K562 (cell line): ENCODE data around the gene PCCA. TPM values are rescaled to one million over a fixed set of nuclear protein-coding genes. Genes with fewer than 3 reads are reported as not detected.

Experiments used
- ATAC-seq: fragments of 200-7000 bp; cut with Tn5 transposase; 3 replicates; pipeline ENCODE4 v1.9.1; 2020; ENCODE audit warnings: moderate library complexity
- BruUV-seq: library from RNA; stranded (reverse); fragments of 400-500 nt; replicated peaks from 2 replicates; lab custom pipeline; 2021; lab: Mats Ljungman, UMichigan
- CTCF ChIA-PET: fragments of 300-600 bp; formaldehyde crosslinking; extraction: SDS; loops from one replicate; lab custom pipeline; 2021; ENCODE audit warnings: low intra/inter-chr PET ratio; lab: Yijun Ruan, JAX
- POLR2A ChIA-PET: fragments of 300-600, 350-650 bp; sonication (Branson Sonifier 250); formaldehyde crosslinking; extraction: SDS; loops from one replicate; lab custom pipeline; 2021; ENCODE audit warnings: antibody characterized with exemption, inconsistent platforms; lab: Yijun Ruan, JAX
- DNase-seq, 4 experiments: peaks; one replicate each; pipeline versions ENCODE4 v3.0.0 to v3.0.0-alpha.2; 2011 to 2018; ENCODE audit warnings: low spot score in 3 of 4, mixed read lengths in 3 of 4; ENCODE audit errors: extremely low read depth in 1 of 4
- FAIRE-seq: peaks from 2 replicates; lab custom pipeline; 2011; peaks lifted over from hg19 to GRCh38; lab: Jason Lieb, UNC
- H2AFZ ChIP-seq: 2 replicates; pipeline ENCODE4 v1.6.0; 2011; ENCODE audit warnings: low read depth, low read length, control low read depth, inconsistent platforms
- H3K27ac ChIP-seq: fragments of 200-600 bp; 3 replicates; pipeline ENCODE4 v1.8.0; 2011; ENCODE audit warnings: low read depth, mild to moderate bottlenecking, control low read depth, inconsistent platforms, low read length, moderate library complexity, mixed read lengths; ENCODE audit errors: extremely low read depth
- H3K27me3 ChIP-seq, 2 experiments: fragments of 300-600 bp in 1 of 2; 2 replicates in 1 of 2; 3 replicates in 1 of 2; pipeline versions ENCODE4 v1.6.0 to v1.8.0; 2011; ENCODE audit warnings: inconsistent platforms in 2 of 2, low read length in 2 of 2, mild to moderate bottlenecking in 1 of 2, mixed read lengths in 1 of 2, moderate library complexity in 1 of 2; ENCODE audit not compliant: control insufficient read depth in 2 of 2, insufficient read depth in 2 of 2
- H3K36me3 ChIP-seq: fragments of 300-600 bp; 3 replicates; pipeline ENCODE4 v1.8.0; 2011; ENCODE audit warnings: mild to moderate bottlenecking, low read length, inconsistent platforms; ENCODE audit not compliant: control insufficient read depth, insufficient read depth
- H3K4me1 ChIP-seq, 2 experiments: fragments of 200-600 bp in 1 of 2; replicated peaks in 1 of 2; 2 replicates in 1 of 2; 3 replicates in 1 of 2; pipeline versions ENCODE4 v1.5.1 to v1.8.0; 2011; ENCODE audit warnings: inconsistent platforms in 2 of 2, low read length in 2 of 2, mild to moderate bottlenecking in 1 of 2, mixed read lengths in 1 of 2, moderate library complexity in 1 of 2; ENCODE audit not compliant: control insufficient read depth in 2 of 2, insufficient read depth in 2 of 2
- H3K4me2 ChIP-seq: 2 replicates; pipeline ENCODE4 v1.6.1; 2011; ENCODE audit warnings: low read length, control low read depth, inconsistent platforms, mixed read lengths; ENCODE audit not compliant: insufficient read depth
- H3K4me3 ChIP-seq: fragments of 200-600 bp; sonication (generic), shearing (Covaris generic); 2 replicates; pipeline ENCODE4 v1.5.1; 2016; ENCODE audit warnings: control low read depth, inconsistent platforms
- H3K79me2 ChIP-seq: fragments of 200-600 bp; 3 replicates; pipeline ENCODE4 v1.8.0; 2011; ENCODE audit warnings: low read length, inconsistent platforms; ENCODE audit not compliant: control insufficient read depth, insufficient read depth
- H3K9ac ChIP-seq, 2 experiments: 2 replicates each; pipeline versions ENCODE4 v1.6.0 to v1.6.1; 2011; ENCODE audit warnings: low read depth in 2 of 2, low read length in 2 of 2, control low read depth in 1 of 2, inconsistent platforms in 1 of 2, mild to moderate bottlenecking in 1 of 2, mixed read lengths in 1 of 2; ENCODE audit not compliant: insufficient read depth in 1 of 2
- H3K9me1 ChIP-seq: one replicate; pipeline ENCODE4 v1.6.0; 2011; ENCODE audit warnings: inconsistent platforms, mild to moderate bottlenecking, low read length, moderate library complexity; ENCODE audit not compliant: control insufficient read depth, insufficient read depth
- H3K9me3 ChIP-seq: replicated peaks from 2 replicates; pipeline ENCODE4 v1.5.1; 2011; ENCODE audit warnings: low read depth, low read length, inconsistent platforms; ENCODE audit not compliant: control insufficient read depth, insufficient read depth
- H4K20me1 ChIP-seq: replicated peaks from 2 replicates; pipeline ENCODE4 v1.6.1; 2011; ENCODE audit warnings: low read length, inconsistent platforms, mixed read lengths; ENCODE audit not compliant: control insufficient read depth, insufficient read depth
- ARID1B ChIP-seq: fragments of 450-650 bp; IDR thresholded peaks from 2 replicates; pipeline ENCODE4 v1.6.1; 2016; ENCODE audit warnings: antibody characterized with exemption, mild to moderate bottlenecking, inconsistent platforms
- CBFB ChIP-seq: sonication (generic); formaldehyde crosslinking; IDR thresholded peaks from 2 replicates; pipeline ENCODE4 v1.4.0; 2020; ENCODE audit warnings: mild to moderate bottlenecking, missing genetic modification reagents
- ETS2 ChIP-seq: IDR thresholded peaks from 2 replicates; pipeline ENCODE4 v1.6.1; 2016; ENCODE audit warnings: borderline replicate concordance, missing genetic modification characterization, mild to moderate bottlenecking, moderate library complexity, missing compliant biosample characterization; ENCODE audit not compliant: poor library complexity, severe bottlenecking
- FOS ChIP-seq: IDR thresholded peaks from 3 replicates; pipeline ENCODE4 v1.6.1; 2011; ENCODE audit not compliant: insufficient read length; ENCODE audit errors: extremely low read depth
- FOSL1 ChIP-seq: fragments of 200-800 bp; sonication (Bioruptor generic); conservative IDR thresholded peaks from 2 replicates; pipeline ENCODE4 v1.6.1; 2016; ENCODE audit warnings: missing genetic modification characterization, missing compliant biosample characterization
- FOXM1 ChIP-seq, 2 experiments: fragments of 450-650 bp in 1 of 2; sonication (generic) in 1 of 2; formaldehyde crosslinking in 1 of 2; IDR thresholded peaks; 2 replicates each; pipeline versions ENCODE4 v1.6.1 to v1.9.0; 2017 to 2022; ENCODE audit warnings: low read depth in 2 of 2, mild to moderate bottlenecking in 2 of 2, missing genetic modification reagents in 1 of 2, moderate library complexity in 1 of 2
- JUN ChIP-seq, 2 experiments: sonication (generic) in 1 of 2; formaldehyde crosslinking in 1 of 2; IDR thresholded peaks; 2 replicates each; pipeline versions ENCODE4 v1.6.1 to v1.8.0; 2012 to 2022; ENCODE audit warnings: borderline replicate concordance in 2 of 2, mild to moderate bottlenecking in 2 of 2, improper control_type of control experiment in 1 of 2, low read depth in 1 of 2, low read length in 1 of 2, missing genetic modification reagents in 1 of 2
- JUND ChIP-seq, 2 experiments: IDR thresholded peaks; 2 replicates in 1 of 2; 3 replicates in 1 of 2; pipeline ENCODE4 v1.6.1; 2011; ENCODE audit warnings: borderline replicate concordance in 2 of 2, low read depth in 2 of 2, low read length in 2 of 2, improper control_type of control experiment in 1 of 2, missing biosample characterization in 1 of 2, missing genetic modification characterization in 1 of 2, missing genetic modification reagents in 1 of 2
- RCOR1 ChIP-seq, 2 experiments: IDR thresholded peaks; 2 replicates each; pipeline ENCODE4 v1.6.1; 2012; ENCODE audit warnings: low read depth in 2 of 2, low read length in 2 of 2, borderline replicate concordance in 1 of 2, improper control_type of control experiment in 1 of 2
- SMAD4 ChIP-seq: fragments of 250-450 bp; sonication (Bioruptor Pico); conservative IDR thresholded peaks from 2 replicates; pipeline ENCODE4 v1.8.0; 2021; ENCODE audit warnings: inconsistent platforms, mild to moderate bottlenecking, moderate library complexity
- SMARCE1 ChIP-seq: fragments of 450-650 bp; IDR thresholded peaks from 2 replicates; pipeline ENCODE4 v1.7.1; 2016; ENCODE audit warnings: mild to moderate bottlenecking
- ZBTB11 ChIP-seq, 3 experiments: fragments of 200-800 bp in 1 of 3; fragments of 250-450 bp in 1 of 3; fragments of 450-650 bp in 1 of 3; sonication (Bioruptor Pico) in 1 of 3; sonication (Bioruptor generic) in 1 of 3; formaldehyde crosslinking in 1 of 3; IDR thresholded peaks; 2 replicates each; pipeline versions ENCODE4 v1.6.1 to v1.8.0; 2016 to 2022; ENCODE audit warnings: mild to moderate bottlenecking in 2 of 3, missing genetic modification characterization in 2 of 3, missing compliant biosample characterization in 1 of 3, moderate library complexity in 1 of 3
- ZNF584 ChIP-seq: fragments of 200-800 bp; sonication (Bioruptor generic); IDR thresholded peaks from 2 replicates; pipeline ENCODE4 v1.6.1; 2016; ENCODE audit warnings: low read depth, mild to moderate bottlenecking, missing genetic modification characterization, missing compliant biosample characterization
- WGBS: fragments of 100-300 bp; shearing (Covaris generic); methylation state at CpG from one replicate; pipeline ENCODE4 v1.1.6; 2016; ENCODE audit warnings: low coverage, mixed read lengths; ENCODE audit not compliant: insufficient coverage; ENCODE audit errors: missing lambda C conversion rate; 5-methylcytosine and 5-hydroxymethylcytosine counted together
- in situ Hi-C: fragments of 300-500 bp; cut with MboI; formaldehyde crosslinking; loops from 4 replicates; pipeline ENCODE4 v1.15.0; 2018; ENCODE audit warnings: inconsistent platforms, mixed read lengths
- intact Hi-C: fragments of 100-400 bp; cut with micrococcal nuclease; formaldehyde crosslinking; loops from 2 replicates; pipeline ENCODE4 v1.14.2; 2022
- polyA plus RNA-seq, 8 experiments: library from polyadenylated mRNA; depleted of rRNA in 4 of 8; stranded (reverse) in 5 of 8; unstranded in 3 of 8; fragments of >200 nt; fragmentation: Nextera tagmentation in 2 of 8; fragmentation: Illumina TruSeq in 1 of 8; extraction: Ambion mirVana in 2 of 8; extraction: Trizol in 1 of 8; gene quantifications; 2 replicates each; pipeline versions ENCODE4 v1.2.1 to v1.2.3, GENCODE V29; 2011 to 2014; ENCODE audit warnings: inconsistent platforms in 1 of 8, missing spikeins in 1 of 8
- total RNA-seq, 7 experiments: library from RNA; depleted of rRNA in 6 of 7; stranded (reverse); fragments of >200 nt in 6 of 7; fragmentation: Illumina TruSeq in 2 of 7; extraction: Trizol in 2 of 7; gene quantifications; 2 replicates each; pipeline versions ENCODE4 v1.2.1 to v1.2.3, GENCODE V29; 2011 to 2021; ENCODE audit warnings: low replicate concordance in 1 of 7
- TF ChIP-seq, protein P1 (sequence below), 2 experiments: fragments of 450-650 bp in 1 of 2; sonication (generic) in 1 of 2; formaldehyde crosslinking in 1 of 2; IDR thresholded peaks in 1 of 2; conservative IDR thresholded peaks in 1 of 2; 2 replicates each; pipeline versions ENCODE4 v1.6.1 to v1.8.1; 2016 to 2023; ENCODE audit warnings: mild to moderate bottlenecking in 2 of 2, moderate library complexity in 2 of 2, inconsistent platforms in 1 of 2, missing genetic modification reagents in 1 of 2

Gene PCCA
- total and polyA plus RNA-seq, 9 of the 15 experiments (the other 6 are each of a cell fraction or from before 2014, with no cell fraction given) = 5.2 to 14.1 (median 9.7) TPM

DNA sequence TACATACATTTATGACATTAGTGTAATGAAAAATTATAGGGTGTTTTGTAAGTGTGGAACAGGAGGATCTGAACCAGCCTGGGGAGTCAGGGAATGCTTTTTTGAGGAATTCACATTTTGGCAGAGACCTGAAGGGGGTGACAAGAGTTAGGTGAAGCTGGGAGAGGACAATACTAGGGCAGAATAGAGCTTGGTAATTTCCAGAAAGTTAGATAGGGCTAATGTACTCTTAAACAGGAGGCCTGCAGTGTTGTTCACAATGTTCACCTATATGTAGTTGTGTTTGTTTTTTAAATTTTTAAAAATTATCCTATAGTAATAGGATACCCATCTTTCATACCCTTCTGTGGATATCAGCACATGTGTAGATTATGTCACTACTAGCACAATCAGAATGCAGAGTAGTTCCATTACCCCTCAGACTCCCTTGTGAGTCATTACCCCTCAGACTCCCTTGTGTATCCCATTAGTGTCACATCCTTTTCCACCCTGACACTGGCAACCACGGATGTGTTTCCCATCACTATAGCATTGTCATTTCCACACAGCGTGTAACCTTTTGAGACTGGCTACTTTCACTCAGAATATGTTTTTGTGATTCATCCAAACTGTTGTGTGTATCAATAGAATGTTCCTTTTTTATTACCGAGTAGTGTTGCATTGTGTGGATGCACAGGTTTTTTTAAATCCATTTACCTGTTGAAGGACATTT lies 43.1 kb downstream of the PCCA start:
- ATAC-seq = peak; percentile 71
- H4K20me1 ChIP-seq = no peaks in the 10 kb centered on the region
- no peaks in the 10 kb centered on the region for H3K9me1 ChIP-seq
- H3K9me3 ChIP-seq = no peaks in the 10 kb centered on the region
- no peaks in the 10 kb centered on the region for H3K36me3 ChIP-seq
- POLR2A ChIA-PET = no interaction called here
- no peak overlapping the region for H2AFZ ChIP-seq
- in situ Hi-C loops = no loop called here
- FAIRE-seq = peak; percentile 83
- no peaks in the 10 kb centered on the region for H3K27me3 ChIP-seq
- peak; percentile 45 to 73 (median 60) for DNase-seq
- 24% methylated on average over 3 of the region's 3 CpGs for WGBS
- no peak overlapping the region for H3K4me2 ChIP-seq
- no peaks in the 10 kb centered on the region; a peak in 2 of 5 replicates for H3K4me1 ChIP-seq
- CTCF ChIA-PET = no interaction called here
- H3K79me2 ChIP-seq = no peaks in the 10 kb centered on the region
- no peak overlapping the region for H3K9ac ChIP-seq
- intact Hi-C loops = no loop called here
- H3K27ac ChIP-seq = no peak overlapping the region
- no TSS peak for BruUV-seq
- H3K4me3 ChIP-seq = no peak overlapping the region
- no peak for TF ChIP-seq ZNF584 (CRISPR knock-in tag)
- peak in 1 of 3 experiments; percentile 71; a peak in 2 of 6 replicates for TF ChIP-seq ZBTB11 (CRISPR knock-in tag; IDR thresholded peaks at IDR 0.05)
- peak; percentile 76 for TF ChIP-seq SMARCE1
- TF ChIP-seq FOS = peak; percentile 70
- TF ChIP-seq RCOR1 (IDR thresholded peaks at IDR 0.05; ENCODE audit: borderline replicate concordance in 1 of 2, low read depth in 2 of 2, low read length in 2 of 2) = peak in 1 of 2 experiments; percentile 32; a peak in 1 of 4 replicates
- TF ChIP-seq, protein P1, sequence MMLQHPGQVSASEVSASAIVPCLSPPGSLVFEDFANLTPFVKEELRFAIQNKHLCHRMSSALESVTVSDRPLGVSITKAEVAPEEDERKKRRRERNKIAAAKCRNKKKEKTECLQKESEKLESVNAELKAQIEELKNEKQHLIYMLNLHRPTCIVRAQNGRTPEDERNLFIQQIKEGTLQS (IDR thresholded peaks at IDR 0.05) = peak; percentile 88
- TF ChIP-seq, protein P1 (CRISPR knock-in tag; conservative IDR thresholded peaks at IDR 0.05) = no peak
- TF ChIP-seq ETS2 (tag) = no peak
- TF ChIP-seq JUND (IDR thresholded peaks at IDR 0.05; ENCODE audit: borderline replicate concordance, low read depth, low read length) = peak; percentile 94
- peak; percentile 90; the same call in 2 of the 3 replicates for TF ChIP-seq JUND (tag; IDR thresholded peaks at IDR 0.05; ENCODE audit: borderline replicate concordance, low read depth, low read length)
- no peak for TF ChIP-seq SMAD4 (CRISPR knock-in tag)
- TF ChIP-seq JUN (IDR thresholded peaks at IDR 0.05; ENCODE audit: borderline replicate concordance, low read depth, low read length) = peak; percentile 97
- TF ChIP-seq JUN (CRISPR knock-in tag; IDR thresholded peaks at IDR 0.05; ENCODE audit: borderline replicate concordance) = no peak
- no peak for TF ChIP-seq CBFB (CRISPR knock-in tag)
- peak; percentile 61 for TF ChIP-seq ARID1B
- TF ChIP-seq FOSL1 = peak; percentile 98
- TF ChIP-seq FOXM1 (IDR thresholded peaks at IDR 0.05; ENCODE audit: low read depth) = no peak
- no peak for TF ChIP-seq FOXM1 (CRISPR knock-in tag; IDR thresholded peaks at IDR 0.05; ENCODE audit: low read depth)
